ENCODE results near the gene LYPD6B. TPM values are rescaled to one million over a fixed set of nuclear protein-coding genes. Genes with fewer than 3 reads are reported as not detected.

The LYPD6B gene
- total and polyA plus RNA-seq, 2 experiments from 2014 or later: 1.7 to 3.6 TPM

- TF ChIP-seq, protein P1, sequence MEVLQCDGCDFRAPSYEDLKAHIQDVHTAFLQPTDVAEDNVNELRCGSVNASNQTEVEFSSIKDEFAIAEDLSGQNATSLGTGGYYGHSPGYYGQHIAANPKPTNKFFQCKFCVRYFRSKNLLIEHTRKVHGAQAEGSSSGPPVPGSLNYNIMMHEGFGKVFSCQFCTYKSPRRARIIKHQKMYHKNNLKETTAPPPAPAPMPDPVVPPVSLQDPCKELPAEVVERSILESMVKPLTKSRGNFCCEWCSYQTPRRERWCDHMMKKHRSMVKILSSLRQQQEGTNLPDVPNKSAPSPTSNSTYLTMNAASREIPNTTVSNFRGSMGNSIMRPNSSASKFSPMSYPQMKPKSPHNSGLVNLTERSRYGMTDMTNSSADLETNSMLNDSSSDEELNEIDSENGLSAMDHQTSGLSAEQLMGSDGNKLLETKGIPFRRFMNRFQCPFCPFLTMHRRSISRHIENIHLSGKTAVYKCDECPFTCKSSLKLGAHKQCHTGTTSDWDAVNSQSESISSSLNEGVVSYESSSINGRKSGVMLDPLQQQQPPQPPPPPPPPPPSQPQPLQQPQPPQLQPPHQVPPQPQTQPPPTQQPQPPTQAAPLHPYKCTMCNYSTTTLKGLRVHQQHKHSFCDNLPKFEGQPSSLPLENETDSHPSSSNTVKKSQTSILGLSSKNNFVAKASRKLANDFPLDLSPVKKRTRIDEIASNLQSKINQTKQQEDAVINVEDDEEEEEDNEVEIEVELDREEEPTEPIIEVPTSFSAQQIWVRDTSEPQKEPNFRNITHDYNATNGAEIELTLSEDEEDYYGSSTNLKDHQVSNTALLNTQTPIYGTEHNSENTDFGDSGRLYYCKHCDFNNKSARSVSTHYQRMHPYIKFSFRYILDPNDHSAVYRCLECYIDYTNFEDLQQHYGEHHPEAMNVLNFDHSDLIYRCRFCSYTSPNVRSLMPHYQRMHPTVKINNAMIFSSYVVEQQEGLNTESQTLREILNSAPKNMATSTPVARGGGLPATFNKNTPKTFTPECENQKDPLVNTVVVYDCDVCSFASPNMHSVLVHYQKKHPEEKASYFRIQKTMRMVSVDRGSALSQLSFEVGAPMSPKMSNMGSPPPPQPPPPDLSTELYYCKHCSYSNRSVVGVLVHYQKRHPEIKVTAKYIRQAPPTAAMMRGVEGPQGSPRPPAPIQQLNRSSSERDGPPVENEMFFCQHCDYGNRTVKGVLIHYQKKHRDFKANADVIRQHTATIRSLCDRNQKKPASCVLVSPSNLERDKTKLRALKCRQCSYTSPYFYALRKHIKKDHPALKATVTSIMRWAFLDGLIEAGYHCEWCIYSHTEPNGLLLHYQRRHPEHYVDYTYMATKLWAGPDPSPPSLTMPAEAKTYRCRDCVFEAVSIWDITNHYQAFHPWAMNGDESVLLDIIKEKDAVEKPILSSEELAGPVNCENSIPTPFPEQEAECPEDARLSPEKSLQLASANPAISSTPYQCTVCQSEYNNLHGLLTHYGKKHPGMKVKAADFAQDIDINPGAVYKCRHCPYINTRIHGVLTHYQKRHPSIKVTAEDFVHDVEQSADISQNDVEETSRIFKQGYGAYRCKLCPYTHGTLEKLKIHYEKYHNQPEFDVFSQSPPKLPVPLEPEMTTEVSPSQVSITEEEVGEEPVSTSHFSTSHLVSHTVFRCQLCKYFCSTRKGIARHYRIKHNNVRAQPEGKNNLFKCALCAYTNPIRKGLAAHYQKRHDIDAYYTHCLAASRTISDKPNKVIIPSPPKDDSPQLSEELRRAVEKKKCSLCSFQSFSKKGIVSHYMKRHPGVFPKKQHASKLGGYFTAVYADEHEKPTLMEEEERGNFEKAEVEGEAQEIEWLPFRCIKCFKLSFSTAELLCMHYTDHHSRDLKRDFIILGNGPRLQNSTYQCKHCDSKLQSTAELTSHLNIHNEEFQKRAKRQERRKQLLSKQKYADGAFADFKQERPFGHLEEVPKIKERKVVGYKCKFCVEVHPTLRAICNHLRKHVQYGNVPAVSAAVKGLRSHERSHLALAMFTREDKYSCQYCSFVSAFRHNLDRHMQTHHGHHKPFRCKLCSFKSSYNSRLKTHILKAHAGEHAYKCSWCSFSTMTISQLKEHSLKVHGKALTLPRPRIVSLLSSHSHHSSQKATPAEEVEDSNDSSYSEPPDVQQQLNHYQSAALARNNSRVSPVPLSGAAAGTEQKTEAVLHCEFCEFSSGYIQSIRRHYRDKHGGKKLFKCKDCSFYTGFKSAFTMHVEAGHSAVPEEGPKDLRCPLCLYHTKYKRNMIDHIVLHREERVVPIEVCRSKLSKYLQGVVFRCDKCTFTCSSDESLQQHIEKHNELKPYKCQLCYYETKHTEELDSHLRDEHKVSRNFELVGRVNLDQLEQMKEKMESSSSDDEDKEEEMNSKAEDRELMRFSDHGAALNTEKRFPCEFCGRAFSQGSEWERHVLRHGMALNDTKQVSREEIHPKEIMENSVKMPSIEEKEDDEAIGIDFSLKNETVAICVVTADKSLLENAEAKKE (CRISPR knock-in tag; IDR thresholded peaks at IDR 0.05): no peak
- TF ChIP-seq ZNF331 (CRISPR knock-in tag; IDR thresholded peaks at IDR 0.05; ENCODE audit: low read depth) (no peak), NANOG (IDR thresholded peaks at IDR 0.05; ENCODE audit: borderline replicate concordance) (no peak), JUNB (IDR thresholded peaks at IDR 0.05; ENCODE audit: unreplicated experiment) (no peak)
These were observed 21.3 kb downstream of the LYPD6B start (continued) for GRCh38 chr2:149059822-149060221.

- no peak overlapping the region for H3K4me3 Mint-ChIP-seq
- no peaks in the 10 kb centered on the region for H3K9me3 Mint-ChIP-seq
- no peaks in the 10 kb centered on the region for H3K27me3 ChIP-seq (ENCODE audit: insufficient read depth)
- H3K4me1 Mint-ChIP-seq: peaks cover 3% of the 10 kb centered on the region; the same call in 2 of the 3 replicates
- H3K79me2 ChIP-seq (replicated peaks; ENCODE audit: insufficient read depth): no peaks in the 10 kb centered on the region
- H3K27me3 Mint-ChIP-seq (ENCODE audit: insufficient read depth, low read depth, poor library complexity): peaks cover 2% of the 10 kb centered on the region
- H3K4me3 ChIP-seq: no peak overlapping the region
- H3K27ac ChIP-seq (ENCODE audit: low read depth): no peak overlapping the region
- no peaks in the 10 kb centered on the region for H3K9me2 ChIP-seq (ENCODE audit: insufficient read depth)
- H3K36me3 Mint-ChIP-seq (ENCODE audit: low read depth): no peaks in the 10 kb centered on the region
- no peaks in the 10 kb centered on the region for H3K36me3 ChIP-seq (ENCODE audit: insufficient read depth)
- H2AFZ ChIP-seq: no peak overlapping the region
- no peak for DNase-seq (ENCODE audit: low spot score)
- H3K27ac Mint-ChIP-seq: no peak overlapping the region
- no peak for ATAC-seq
- H3K4me1 ChIP-seq (ENCODE audit: insufficient read depth): no peaks in the 10 kb centered on the region
- no peaks in the 10 kb centered on the region for H4K20me1 ChIP-seq (replicated peaks; ENCODE audit: insufficient read depth)
- no peaks in the 10 kb centered on the region for H3F3A ChIP-seq (replicated peaks; ENCODE audit: low read depth)
- H3K4me2 ChIP-seq: no peak overlapping the region
- no peak for TF ChIP-seq STAT1 (IDR thresholded peaks at IDR 0.05; ENCODE audit: unreplicated experiment)
- no peak for TF ChIP-seq POLR2AphosphoS5 (IDR thresholded peaks at IDR 0.05; ENCODE audit: low read depth)
- TF ChIP-seq CREB1 (CRISPR knock-in tag; IDR thresholded peaks at IDR 0.05; ENCODE audit: low read depth): no peak
- no peak for TF ChIP-seq NANOG (IDR thresholded peaks at IDR 0.05; ENCODE audit: borderline replicate concordance)
- TF ChIP-seq, protein P2, sequence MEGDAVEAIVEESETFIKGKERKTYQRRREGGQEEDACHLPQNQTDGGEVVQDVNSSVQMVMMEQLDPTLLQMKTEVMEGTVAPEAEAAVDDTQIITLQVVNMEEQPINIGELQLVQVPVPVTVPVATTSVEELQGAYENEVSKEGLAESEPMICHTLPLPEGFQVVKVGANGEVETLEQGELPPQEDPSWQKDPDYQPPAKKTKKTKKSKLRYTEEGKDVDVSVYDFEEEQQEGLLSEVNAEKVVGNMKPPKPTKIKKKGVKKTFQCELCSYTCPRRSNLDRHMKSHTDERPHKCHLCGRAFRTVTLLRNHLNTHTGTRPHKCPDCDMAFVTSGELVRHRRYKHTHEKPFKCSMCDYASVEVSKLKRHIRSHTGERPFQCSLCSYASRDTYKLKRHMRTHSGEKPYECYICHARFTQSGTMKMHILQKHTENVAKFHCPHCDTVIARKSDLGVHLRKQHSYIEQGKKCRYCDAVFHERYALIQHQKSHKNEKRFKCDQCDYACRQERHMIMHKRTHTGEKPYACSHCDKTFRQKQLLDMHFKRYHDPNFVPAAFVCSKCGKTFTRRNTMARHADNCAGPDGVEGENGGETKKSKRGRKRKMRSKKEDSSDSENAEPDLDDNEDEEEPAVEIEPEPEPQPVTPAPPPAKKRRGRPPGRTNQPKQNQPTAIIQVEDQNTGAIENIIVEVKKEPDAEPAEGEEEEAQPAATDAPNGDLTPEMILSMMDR (conservative IDR thresholded peaks at IDR 0.05; ENCODE audit: low read depth in 2 of 2): no peak
- TF ChIP-seq ZNF114 (CRISPR knock-in tag; IDR thresholded peaks at IDR 0.05): no peak
These were observed 22.7 kb downstream of the LYPD6B start for GRCh38 chr2:149061133-149061745.
